B cell (primary cell): ENCODE results near the gene FAM168A. TPM values are rescaled to one million over a fixed set of nuclear protein-coding genes. Genes with fewer than 3 reads are reported as not detected.

ENCODE experiments used
- ATAC-seq: fragments of 200-7000 bp; cut with Tn5 transposase; one replicate; pipeline ENCODE4 v1.10.0; 2021; ENCODE audit warnings: low read depth, mild to moderate bottlenecking, moderate number of reproducible peaks, moderate library complexity
- CTCF ChIA-PET: fragments of 350-600 bp; sonication (Branson Sonifier 250); formaldehyde crosslinking; loops from one replicate; lab custom pipeline; 2021; ENCODE audit warnings: antibody characterized with exemption, inconsistent platforms; lab: Charles Lee
- POLR2A ChIA-PET: fragments of 350-600 bp; sonication (Branson Sonifier 250); formaldehyde crosslinking; loops from one replicate; lab custom pipeline; 2021; ENCODE audit warnings: antibody characterized with exemption; lab: Charles Lee
- DNase-seq: peaks from one replicate; pipeline ENCODE4 v3.0.0; 2013
- H2AFZ ChIP-seq: 2 replicates; pipeline ENCODE4 v1.6.1; 2012; ENCODE audit warnings: mild to moderate bottlenecking, low read depth, low read length; ENCODE audit not compliant: insufficient read depth, poor library complexity, severe bottlenecking
- H3K27ac ChIP-seq, 2 donors: 1 replicate in 1 of 2; 2 replicates in 1 of 2; pipeline ENCODE4 v1.5.1; 2012 to 2013; ENCODE audit warnings: low read length in 2 of 2, mild to moderate bottlenecking in 2 of 2, moderate library complexity in 1 of 2
- H3K27me3 ChIP-seq, 4 experiments: fragments of 200-600 bp in 1 of 4; sonication (generic) in 1 of 4; replicated peaks in 1 of 4; 1 replicate in 2 of 4; 2 replicates in 2 of 4; pipeline versions ENCODE4 v1.6.1 to v1.7.0; 2013 to 2016; ENCODE audit warnings: low read length in 3 of 4, mild to moderate bottlenecking in 2 of 4, mixed read lengths in 1 of 4, moderate library complexity in 1 of 4; ENCODE audit not compliant: insufficient read depth in 4 of 4, control insufficient read depth in 3 of 4; ENCODE audit errors: control extremely low read depth in 1 of 4
- H3K36me3 ChIP-seq, 2 experiments: replicated peaks in 1 of 2; 1 replicate in 1 of 2; 2 replicates in 1 of 2; pipeline versions ENCODE4 v1.6.1 to v1.7.1; 2013; ENCODE audit warnings: low read length in 1 of 2; ENCODE audit not compliant: insufficient read depth in 2 of 2, control insufficient read depth in 1 of 2; ENCODE audit errors: control extremely low read depth in 1 of 2, extremely low read depth in 1 of 2
- H3K4me1 ChIP-seq, 2 donors: fragments of 200-600 bp in 1 of 2; sonication (generic) in 1 of 2; 1 replicate in 1 of 2; 2 replicates in 1 of 2; pipeline versions ENCODE4 v1.5.1 to v1.6.1; 2013 to 2017; ENCODE audit warnings: low read length in 2 of 2; ENCODE audit not compliant: control insufficient read depth in 2 of 2, insufficient read depth in 2 of 2
- H3K4me2 ChIP-seq: replicated peaks from 2 replicates; pipeline ENCODE3; 2012; ENCODE audit warnings: mild to moderate bottlenecking, low read depth, low read length; ENCODE audit not compliant: poor library complexity, severe bottlenecking
- H3K4me3 ChIP-seq, 5 experiments: fragments of 200-600 bp in 1 of 5; sonication (generic) in 1 of 5; 1 replicate in 3 of 5; 2 replicates in 2 of 5; pipeline versions ENCODE4 v1.5.1 to v1.7.0; 2011 to 2016; ENCODE audit warnings: low read length in 4 of 5, mild to moderate bottlenecking in 4 of 5, low read depth in 2 of 5, control low read depth in 1 of 5, moderate library complexity in 1 of 5; ENCODE audit not compliant: insufficient read depth in 1 of 5; ENCODE audit errors: control extremely low read depth in 1 of 5, extremely low read depth in 1 of 5
- H3K79me2 ChIP-seq: fragments of 200-600 bp; sonication (generic); one replicate; pipeline ENCODE4 v1.6.0; 2016; ENCODE audit warnings: low read length; ENCODE audit not compliant: control insufficient read depth, insufficient read depth
- H3K9ac ChIP-seq: fragments of 200-600 bp; sonication (generic); 2 replicates; pipeline ENCODE4 v1.6.1; 2017; ENCODE audit warnings: mild to moderate bottlenecking, low read length, moderate library complexity
- H3K9me3 ChIP-seq, 3 donors: one replicate each; pipeline versions ENCODE4 v1.6.1 to v1.7.1; 2013; ENCODE audit warnings: low read length in 2 of 3; ENCODE audit not compliant: control insufficient read depth in 2 of 3, insufficient read depth in 1 of 3; ENCODE audit errors: control extremely low read depth in 1 of 3
- H4K20me1 ChIP-seq: 2 replicates; pipeline ENCODE4 v1.6.0; 2012; ENCODE audit warnings: mild to moderate bottlenecking, low read length; ENCODE audit not compliant: insufficient read depth, control insufficient read depth, poor library complexity, severe bottlenecking
- H3K27ac Mint-ChIP-seq: one replicate; pipeline ENCODE4 v1.8.0; 2021; ENCODE audit warnings: mixed read lengths
- H3K27me3 Mint-ChIP-seq: one replicate; pipeline ENCODE4 v1.8.0; 2021; ENCODE audit warnings: mixed read lengths
- H3K4me1 Mint-ChIP-seq: one replicate; pipeline ENCODE4 v1.8.0; 2021; ENCODE audit warnings: mixed read lengths
- H3K4me3 Mint-ChIP-seq: one replicate; pipeline ENCODE4 v1.8.0; 2021; ENCODE audit warnings: mixed read lengths
- H3K9me3 Mint-ChIP-seq: one replicate; pipeline ENCODE4 v1.8.0; 2022; ENCODE audit warnings: mixed read lengths; ENCODE audit not compliant: insufficient read depth
- CTCF ChIP-seq: fragments of 200-600 bp; IDR thresholded peaks from one replicate; pipeline ENCODE4 v1.8.0; 2022; ENCODE audit warnings: antibody characterized with exemption, mild to moderate bottlenecking
- EZH2 ChIP-seq: IDR thresholded peaks from 2 replicates; pipeline ENCODE4 v1.6.1; 2012; ENCODE audit warnings: borderline replicate concordance, low read depth, mild to moderate bottlenecking, moderate library complexity, low read length; ENCODE audit not compliant: insufficient read depth, poor library complexity, severe bottlenecking
- WGBS: methylation state at CpG from one replicate; pipeline ENCODE4 v1.1.5; 2013; ENCODE audit warnings: missing lambda C conversion rate; ENCODE audit not compliant: insufficient coverage; 5-methylcytosine and 5-hydroxymethylcytosine counted together
- intact Hi-C: fragments of 100-400 bp; cut with micrococcal nuclease; formaldehyde crosslinking; loops from one replicate; pipeline ENCODE4 v1.10.0; 2022
- polyA plus RNA-seq: library from polyadenylated mRNA; depleted of rRNA; stranded (reverse); fragments of >200 nt; gene quantifications from 2 replicates; pipeline ENCODE4 v1.2.3, GENCODE V29; 2012
- total RNA-seq, 2 donors: library from RNA; stranded (reverse); fragments of 120-200 nt in 1 of 2; gene quantifications; 1 replicate in 1 of 2; 2 replicates in 1 of 2; pipeline versions ENCODE4 v1.2.3 to v1.2.4, GENCODE V29; 2013 to 2022

The FAM168A gene
- total and polyA plus RNA-seq, 2 donors (not counting 1 experiment from before 2014, with no cell fraction given) = 11.0 to 26.8 TPM

DNA sequence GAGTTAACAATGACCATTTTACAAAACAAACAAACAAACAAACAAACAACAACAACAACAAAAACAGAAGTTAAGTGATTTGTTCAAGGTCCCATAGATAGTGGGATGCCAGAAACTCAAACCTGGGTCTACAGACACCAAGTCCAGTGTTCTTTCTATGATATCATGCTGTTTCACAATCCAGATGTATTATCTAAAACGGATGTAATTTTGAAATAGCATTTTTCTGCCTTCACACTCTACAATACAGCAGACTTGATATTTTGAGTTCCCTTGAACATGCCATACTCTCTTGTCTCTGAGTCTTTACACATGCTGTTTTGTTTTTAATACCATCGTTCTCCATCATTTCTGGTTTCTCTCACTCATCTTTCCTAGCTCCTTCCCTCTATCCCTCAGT is 117.2 kb downstream of the FAM168A start:
- peaks cover 3% of the 10 kb centered on the region for H4K20me1 ChIP-seq
- TF ChIP-seq EZH2 (no peak), CTCF (no peak)
- DNase-seq (no peak), ATAC-seq (no peak)
- ChIA-PET CTCF (interaction anchor here (0.9 to 2.7 kb wide), 3 partner anchors 8 to 181 kb away, joined by 3 to 17 read pairs (median 3); no protein-coding TSS in a partner anchor), POLR2A (no interaction called here)
- peaks cover 0 to 18% (median 0%) of the 10 kb centered on the region in 3 donors for H3K9me3 ChIP-seq
- Mint-ChIP-seq H3K27ac (no peak overlapping the region), H3K4me1 (no peaks in the 10 kb centered on the region), H3K4me3 (no peak overlapping the region), H3K9me3 (peaks cover 9% of the 10 kb centered on the region), H3K27me3 (no peaks in the 10 kb centered on the region)
- H3K79me2 ChIP-seq = peaks cover 6% of the 10 kb centered on the region
- H3K4me2 ChIP-seq = no peak overlapping the region
- H3K27me3 ChIP-seq = no peaks in the 10 kb centered on the region
- no peak overlapping the region for H2AFZ ChIP-seq
- no peak overlapping the region for H3K4me3 ChIP-seq
- H3K36me3 ChIP-seq = no peaks in the 10 kb centered on the region
- no peaks in the 10 kb centered on the region for H3K4me1 ChIP-seq
- intact Hi-C loops = no loop called here
- H3K9ac ChIP-seq = no peak overlapping the region
- no peak overlapping the region for H3K27ac ChIP-seq
- WGBS = 100% methylated on average over 2 of the region's 2 CpGs

DNA sequence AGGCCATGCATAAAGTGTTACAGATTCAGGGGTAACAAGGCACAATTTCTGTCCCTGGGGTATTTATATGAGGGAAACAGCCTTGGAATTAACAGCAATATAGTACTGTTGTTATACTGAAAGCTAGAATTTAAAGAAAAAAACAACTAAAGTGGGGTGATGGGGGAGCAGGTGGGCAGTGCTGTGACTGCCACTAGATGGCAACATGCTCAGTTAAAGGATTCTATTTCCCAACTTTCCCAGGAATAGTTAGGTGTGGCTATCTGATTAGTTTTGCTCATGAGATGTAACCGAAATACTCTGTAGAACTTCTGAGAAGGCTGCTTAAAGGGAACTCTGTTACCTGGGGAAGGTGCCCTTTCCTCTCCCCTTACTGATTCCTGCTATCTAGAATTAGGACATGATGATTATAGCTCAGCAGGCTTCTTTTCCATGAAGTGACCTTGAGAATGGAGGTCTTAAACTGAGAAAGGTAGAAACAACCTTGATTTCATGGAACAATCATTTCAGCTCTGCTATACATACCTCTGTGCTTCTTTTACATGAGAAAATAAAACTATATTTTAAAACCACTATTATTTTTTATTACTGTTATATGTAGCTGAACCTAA is 119.1 kb downstream of the FAM168A start:
- peaks cover 9% of the 10 kb centered on the region for H3K9me3 Mint-ChIP-seq
- no peaks in the 10 kb centered on the region for H3K36me3 ChIP-seq
- H3K9ac ChIP-seq = no peak overlapping the region
- no peaks in the 10 kb centered on the region for H4K20me1 ChIP-seq
- H3K27me3 ChIP-seq = no peaks in the 10 kb centered on the region
- no peak overlapping the region for H3K27ac ChIP-seq
- POLR2A ChIA-PET = no interaction called here
- intact Hi-C loops = no loop called here
- no peak overlapping the region for H2AFZ ChIP-seq
- CTCF ChIA-PET = interaction anchor here (0.6 to 2.7 kb wide), 8 partner anchors 10 to 1333 kb away, joined by 3 to 17 read pairs (median 4); no protein-coding TSS in a partner anchor
- no peak overlapping the region for H3K4me3 Mint-ChIP-seq
- H3K4me3 ChIP-seq = no peak overlapping the region
- DNase-seq = no peak
- no CpG with 5 or more reads among the region's 1 CpG for WGBS
- H3K79me2 ChIP-seq = peaks cover 11% of the 10 kb centered on the region
- no peak overlapping the region for H3K27ac Mint-ChIP-seq
- H3K27me3 Mint-ChIP-seq = no peaks in the 10 kb centered on the region
- no peaks in the 10 kb centered on the region for H3K4me1 Mint-ChIP-seq
- no peaks in the 10 kb centered on the region for H3K4me1 ChIP-seq
- peaks cover 0 to 18% (median 0%) of the 10 kb centered on the region in 3 donors for H3K9me3 ChIP-seq
- no peak for TF ChIP-seq EZH2
- no peak for TF ChIP-seq CTCF
- no peak overlapping the region for H3K4me2 ChIP-seq
- ATAC-seq = no peak
